Colonic mucosa (tissue), 4 donors: ENCODE results near the gene H6PD. TPM values are rescaled to one million over a fixed set of nuclear protein-coding genes. Genes with fewer than 3 reads are reported as not detected.

Experiments used
- DNase-seq: peaks from one replicate; pipeline ENCODE4 v3.0.0-alpha.2; 2020
- H3K27ac ChIP-seq: fragments of 200-600 bp; one replicate; pipeline ENCODE4 v1.8.0; 2021
- H3K27me3 ChIP-seq: fragments of 200-600 bp; one replicate; pipeline ENCODE4 v1.8.0; 2021
- H3K36me3 ChIP-seq: fragments of 200-600 bp; one replicate; pipeline ENCODE4 v1.8.0; 2021
- H3K4me1 ChIP-seq: fragments of 200-600 bp; one replicate; pipeline ENCODE4 v1.8.0; 2021; ENCODE audit warnings: mild to moderate bottlenecking
- H3K4me3 ChIP-seq: fragments of 200-600 bp; one replicate; pipeline ENCODE4 v1.8.0; 2021
- H3K9ac ChIP-seq, 2 donors: one replicate each; pipeline ENCODE4 v1.7.0; 2013; ENCODE audit warnings: control low read depth in 2 of 2, low read depth in 2 of 2, low read length in 2 of 2
- H3K9me3 ChIP-seq: fragments of 200-600 bp; one replicate; pipeline ENCODE4 v1.8.0; 2021
- CTCF ChIP-seq: fragments of 200-600 bp; IDR thresholded peaks from one replicate; pipeline ENCODE4 v1.8.0; 2022; ENCODE audit warnings: antibody characterized with exemption, mild to moderate bottlenecking
- intact Hi-C: fragments of 100-400 bp; cut with DNase I; formaldehyde crosslinking; loops from one replicate; pipeline ENCODE4 v1.14.1; 2022
- total RNA-seq, 2 donors: library from RNA; stranded (reverse); fragmentation: NEBNext Ultra II Directional in 1 of 2; extraction: Animal tissue kit (Norgen Biotek cat#: 25700) in 1 of 2; gene quantifications; one replicate each; pipeline ENCODE4 v1.2.1, GENCODE V29; 2021
- donor health status: healthy.
- donor health status: DM: no; HTN: no; CAD: no.
- donor health status: DM: no; HTN: no; CAD: no.

Gene H6PD
- total RNA-seq, 2 donors from 2014 or later, result 20.8 to 24.7 TPM

GRCh38 chr1:9201401-9202239 is 33.0 kb upstream of the H6PD start:
- no peak for TF ChIP-seq CTCF
- peaks cover 65% of the 10 kb centered on the region for H3K27me3 ChIP-seq
- H3K9ac ChIP-seq, result peak overlapping the region; percentile 19 to 43
- no peaks in the 10 kb centered on the region for H3K9me3 ChIP-seq
- intact Hi-C loops, result loop anchor here (10.0 kb wide), 1 partner anchor 287 kb away; no protein-coding TSS in a partner anchor
- H3K4me3 ChIP-seq, result no peak overlapping the region
- H3K27ac ChIP-seq, result no peak overlapping the region
- no peaks in the 10 kb centered on the region for H3K36me3 ChIP-seq
- DNase-seq, result no peak
- peaks cover under 1% of the 10 kb centered on the region for H3K4me1 ChIP-seq

- H3K9me3 ChIP-seq, result no peaks in the 10 kb centered on the region
- H3K4me3 ChIP-seq, result no peak overlapping the region
- TF ChIP-seq CTCF, result no peak
- H3K27ac ChIP-seq, result no peak overlapping the region
- H3K9ac ChIP-seq, result peak overlapping the region in 1 of 2 donors; percentile 19
- H3K36me3 ChIP-seq, result no peaks in the 10 kb centered on the region
- no peak for DNase-seq
- H3K4me1 ChIP-seq, result no peaks in the 10 kb centered on the region
- H3K27me3 ChIP-seq, result peaks cover 58% of the 10 kb centered on the region
- intact Hi-C loops, result loop anchor here (10.0 kb wide), 1 partner anchor 288 kb away; no protein-coding TSS in a partner anchor
Measured at GRCh38 chr1:9202240-9202870, 32.2 kb upstream of the H6PD start.

GRCh38 chr1:9203511-9203982 is 31.0 kb upstream of the H6PD start:
- intact Hi-C loops, result loop anchor here (10.0 kb wide), 1 partner anchor 289 kb away; no protein-coding TSS in a partner anchor
- Histone ChIP-seq H3K27ac (no peak overlapping the region), H3K36me3 (no peaks in the 10 kb centered on the region), H3K27me3 (peaks cover 46% of the 10 kb centered on the region), H3K9ac (no peak overlapping the region), H3K9me3 (no peaks in the 10 kb centered on the region), H3K4me3 (no peak overlapping the region), H3K4me1 (no peaks in the 10 kb centered on the region)
- no peak for DNase-seq
- no peak for TF ChIP-seq CTCF

- H3K27ac ChIP-seq, result no peak overlapping the region
- intact Hi-C loops, result loop anchor here (10.0 kb wide), 1 partner anchor 289 kb away; no protein-coding TSS in a partner anchor
- H3K9me3 ChIP-seq, result no peaks in the 10 kb centered on the region
- peaks cover 39% of the 10 kb centered on the region for H3K27me3 ChIP-seq
- no peak for TF ChIP-seq CTCF
- no peak for DNase-seq
- no peak overlapping the region for H3K4me3 ChIP-seq
- H3K9ac ChIP-seq, result no peak overlapping the region
- H3K4me1 ChIP-seq, result no peaks in the 10 kb centered on the region
- no peaks in the 10 kb centered on the region for H3K36me3 ChIP-seq
Measured at GRCh38 chr1:9204156-9204720, 30.3 kb upstream of the H6PD start.

GRCh38 chr1:9207086-9207485 is 27.5 kb upstream of the H6PD start:
- Histone ChIP-seq H3K4me1 (no peaks in the 10 kb centered on the region), H3K36me3 (no peaks in the 10 kb centered on the region), H3K4me3 (no peak overlapping the region), H3K9ac (no peak overlapping the region), H3K27me3 (peaks cover 15% of the 10 kb centered on the region), H3K9me3 (no peaks in the 10 kb centered on the region), H3K27ac (no peak overlapping the region)
- intact Hi-C loops, result loop anchor here (10.0 kb wide), 1 partner anchor 292 kb away; no protein-coding TSS in a partner anchor
- DNase-seq, result no peak
- TF ChIP-seq CTCF, result no peak
